Measurements from ENCODE around the gene SUMO3.

Gene SUMO3

GRCh38 chr21:44758781-44759627, 58.9 kb downstream of the SUMO3 start:
- no peak for DNase-seq

- no peak for DNase-seq
These were observed 59.7 kb downstream of the SUMO3 start for GRCh38 chr21:44758141-44758561.

DNA sequence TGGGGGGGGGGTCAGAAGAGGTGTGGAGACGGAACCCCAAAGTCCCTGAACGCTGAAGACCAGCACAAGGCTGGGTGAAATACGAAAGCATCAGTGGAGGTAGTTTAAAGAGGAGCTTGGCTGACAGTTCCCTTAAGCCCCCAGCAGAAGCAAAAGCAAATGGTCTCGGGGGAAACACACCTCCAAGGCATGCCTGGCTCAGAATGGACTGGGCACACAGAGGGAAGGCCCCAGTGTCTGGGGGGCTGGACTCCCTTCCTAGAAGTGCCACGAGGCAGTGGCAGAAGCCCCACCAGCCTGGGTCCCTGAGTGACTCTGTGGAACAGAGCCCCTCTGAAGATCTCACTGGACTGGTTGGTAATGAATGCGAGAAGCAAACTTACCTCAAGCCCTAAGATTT, 60.1 kb downstream of the SUMO3 start:
- no peak for DNase-seq

- DNase-seq: no peak
These were observed 61.3 kb downstream of the SUMO3 start for GRCh38 chr21:44756423-44757185.

Measured in suppressor macrophage treated with lipopolysaccharide for 1 hour (primary cell).